K562 (cell line): Measurements from ENCODE around the gene SFXN3. TPM values are rescaled to one million over a fixed set of nuclear protein-coding genes. Genes with fewer than 3 reads are reported as not detected.

ENCODE experiments used
- ATAC-seq: fragments of 200-7000 bp; cut with Tn5 transposase; 3 replicates; pipeline ENCODE4 v1.9.1; 2020; ENCODE audit warnings: moderate library complexity
- BruUV-seq: library from RNA; stranded (reverse); fragments of 400-500 nt; replicated peaks from 2 replicates; lab custom pipeline; 2021; lab: Mats Ljungman, UMichigan
- CTCF ChIA-PET: fragments of 300-600 bp; formaldehyde crosslinking; extraction: SDS; loops from one replicate; lab custom pipeline; 2021; ENCODE audit warnings: low intra/inter-chr PET ratio; lab: Yijun Ruan, JAX
- POLR2A ChIA-PET: fragments of 300-600, 350-650 bp; sonication (Branson Sonifier 250); formaldehyde crosslinking; extraction: SDS; loops from one replicate; lab custom pipeline; 2021; ENCODE audit warnings: antibody characterized with exemption, inconsistent platforms; lab: Yijun Ruan, JAX
- DNase-seq, 4 experiments: peaks; one replicate each; pipeline versions ENCODE4 v3.0.0 to v3.0.0-alpha.2; 2011 to 2018; ENCODE audit warnings: low spot score in 3 of 4, mixed read lengths in 3 of 4; ENCODE audit errors: extremely low read depth in 1 of 4
- FAIRE-seq: peaks from 2 replicates; lab custom pipeline; 2011; peaks lifted over from hg19 to GRCh38; lab: Jason Lieb, UNC
- H2AFZ ChIP-seq: 2 replicates; pipeline ENCODE4 v1.6.0; 2011; ENCODE audit warnings: low read depth, low read length, control low read depth, inconsistent platforms
- H3K27ac ChIP-seq: fragments of 200-600 bp; 3 replicates; pipeline ENCODE4 v1.8.0; 2011; ENCODE audit warnings: low read depth, mild to moderate bottlenecking, control low read depth, inconsistent platforms, low read length, moderate library complexity, mixed read lengths; ENCODE audit errors: extremely low read depth
- H3K27me3 ChIP-seq, 2 experiments: fragments of 300-600 bp in 1 of 2; 2 replicates in 1 of 2; 3 replicates in 1 of 2; pipeline versions ENCODE4 v1.6.0 to v1.8.0; 2011; ENCODE audit warnings: inconsistent platforms in 2 of 2, low read length in 2 of 2, mild to moderate bottlenecking in 1 of 2, mixed read lengths in 1 of 2, moderate library complexity in 1 of 2; ENCODE audit not compliant: control insufficient read depth in 2 of 2, insufficient read depth in 2 of 2
- H3K36me3 ChIP-seq: fragments of 300-600 bp; 3 replicates; pipeline ENCODE4 v1.8.0; 2011; ENCODE audit warnings: mild to moderate bottlenecking, low read length, inconsistent platforms; ENCODE audit not compliant: control insufficient read depth, insufficient read depth
- H3K4me1 ChIP-seq, 2 experiments: fragments of 200-600 bp in 1 of 2; replicated peaks in 1 of 2; 2 replicates in 1 of 2; 3 replicates in 1 of 2; pipeline versions ENCODE4 v1.5.1 to v1.8.0; 2011; ENCODE audit warnings: inconsistent platforms in 2 of 2, low read length in 2 of 2, mild to moderate bottlenecking in 1 of 2, mixed read lengths in 1 of 2, moderate library complexity in 1 of 2; ENCODE audit not compliant: control insufficient read depth in 2 of 2, insufficient read depth in 2 of 2
- H3K4me2 ChIP-seq: 2 replicates; pipeline ENCODE4 v1.6.1; 2011; ENCODE audit warnings: low read length, control low read depth, inconsistent platforms, mixed read lengths; ENCODE audit not compliant: insufficient read depth
- H3K4me3 ChIP-seq: fragments of 200-600 bp; sonication (generic), shearing (Covaris generic); 2 replicates; pipeline ENCODE4 v1.5.1; 2016; ENCODE audit warnings: control low read depth, inconsistent platforms
- H3K79me2 ChIP-seq: fragments of 200-600 bp; 3 replicates; pipeline ENCODE4 v1.8.0; 2011; ENCODE audit warnings: low read length, inconsistent platforms; ENCODE audit not compliant: control insufficient read depth, insufficient read depth
- H3K9ac ChIP-seq, 2 experiments: 2 replicates each; pipeline versions ENCODE4 v1.6.0 to v1.6.1; 2011; ENCODE audit warnings: low read depth in 2 of 2, low read length in 2 of 2, control low read depth in 1 of 2, inconsistent platforms in 1 of 2, mild to moderate bottlenecking in 1 of 2, mixed read lengths in 1 of 2; ENCODE audit not compliant: insufficient read depth in 1 of 2
- H3K9me1 ChIP-seq: one replicate; pipeline ENCODE4 v1.6.0; 2011; ENCODE audit warnings: inconsistent platforms, mild to moderate bottlenecking, low read length, moderate library complexity; ENCODE audit not compliant: control insufficient read depth, insufficient read depth
- H3K9me3 ChIP-seq: replicated peaks from 2 replicates; pipeline ENCODE4 v1.5.1; 2011; ENCODE audit warnings: low read depth, low read length, inconsistent platforms; ENCODE audit not compliant: control insufficient read depth, insufficient read depth
- H4K20me1 ChIP-seq: replicated peaks from 2 replicates; pipeline ENCODE4 v1.6.1; 2011; ENCODE audit warnings: low read length, inconsistent platforms, mixed read lengths; ENCODE audit not compliant: control insufficient read depth, insufficient read depth
- CTCF ChIP-seq, 3 experiments: IDR thresholded peaks in 2 of 3; conservative IDR thresholded peaks in 1 of 3; 2 replicates each; pipeline ENCODE4 v1.5.1; 2011 to 2012; ENCODE audit warnings: low read length in 3 of 3, mild to moderate bottlenecking in 3 of 3, control low read depth in 2 of 3, improper control_type of control experiment in 1 of 3, inconsistent platforms in 1 of 3, low read depth in 1 of 3, mixed read lengths in 1 of 3, moderate library complexity in 1 of 3; ENCODE audit not compliant: insufficient read depth in 2 of 3
- MIER1 ChIP-seq: fragments of 450-650 bp; IDR thresholded peaks from 2 replicates; pipeline ENCODE4 v1.6.1; 2016; ENCODE audit warnings: antibody characterized with exemption, mild to moderate bottlenecking, low read depth
- ZKSCAN8 ChIP-seq: fragments of 200-800 bp; sonication (Bioruptor generic); IDR thresholded peaks from 2 replicates; pipeline ENCODE4 v1.6.1; 2016; ENCODE audit warnings: missing genetic modification characterization, missing compliant biosample characterization
- WGBS: fragments of 100-300 bp; shearing (Covaris generic); methylation state at CpG from one replicate; pipeline ENCODE4 v1.1.6; 2016; ENCODE audit warnings: low coverage, mixed read lengths; ENCODE audit not compliant: insufficient coverage; ENCODE audit errors: missing lambda C conversion rate; 5-methylcytosine and 5-hydroxymethylcytosine counted together
- in situ Hi-C: fragments of 300-500 bp; cut with MboI; formaldehyde crosslinking; loops from 4 replicates; pipeline ENCODE4 v1.15.0; 2018; ENCODE audit warnings: inconsistent platforms, mixed read lengths
- intact Hi-C: fragments of 100-400 bp; cut with micrococcal nuclease; formaldehyde crosslinking; loops from 2 replicates; pipeline ENCODE4 v1.14.2; 2022
- polyA plus RNA-seq, 8 experiments: library from polyadenylated mRNA; depleted of rRNA in 4 of 8; stranded (reverse) in 5 of 8; unstranded in 3 of 8; fragments of >200 nt; fragmentation: Nextera tagmentation in 2 of 8; fragmentation: Illumina TruSeq in 1 of 8; extraction: Ambion mirVana in 2 of 8; extraction: Trizol in 1 of 8; gene quantifications; 2 replicates each; pipeline versions ENCODE4 v1.2.1 to v1.2.3, GENCODE V29; 2011 to 2014; ENCODE audit warnings: inconsistent platforms in 1 of 8, missing spikeins in 1 of 8
- total RNA-seq, 7 experiments: library from RNA; depleted of rRNA in 6 of 7; stranded (reverse); fragments of >200 nt in 6 of 7; fragmentation: Illumina TruSeq in 2 of 7; extraction: Trizol in 2 of 7; gene quantifications; 2 replicates each; pipeline versions ENCODE4 v1.2.1 to v1.2.3, GENCODE V29; 2011 to 2021; ENCODE audit warnings: low replicate concordance in 1 of 7

The SFXN3 gene
- total and polyA plus RNA-seq, 9 of the 15 experiments (the other 6 are each of a cell fraction or from before 2014, with no cell fraction given): 0.24 to 4.6 (median 0.86) TPM

DNA sequence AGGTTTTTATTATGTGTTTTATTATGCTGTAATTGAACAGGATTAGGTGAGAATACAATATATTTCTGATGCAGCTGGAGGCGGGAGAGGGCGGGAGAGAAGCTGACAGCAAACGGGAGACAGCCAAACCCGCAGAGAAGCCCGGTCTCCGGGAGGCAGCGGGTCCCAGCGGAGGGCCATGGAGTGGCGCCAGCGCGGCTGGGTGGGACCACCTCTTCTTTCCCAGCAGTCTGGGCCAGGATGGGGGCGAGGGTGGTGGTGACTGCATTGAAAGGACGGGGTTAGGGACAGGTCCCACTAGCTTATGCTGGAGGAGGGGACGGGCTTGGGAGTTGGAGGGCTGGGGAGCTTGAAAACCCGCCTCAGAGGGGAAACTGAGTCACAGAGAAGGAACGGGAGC, 16.2 kb downstream of the SFXN3 start:
- WGBS: 74% methylated on average over 5 of the region's 16 CpGs
- DNase-seq (no peak), FAIRE-seq (no peak), ATAC-seq (no peak)
- Histone ChIP-seq H3K4me1 (peaks cover 11 to 34% of the 10 kb centered on the region in 2 experiments), H2AFZ (no peak overlapping the region), H3K9me3 (no peaks in the 10 kb centered on the region), H3K4me3 (no peak overlapping the region), H3K4me2 (no peak overlapping the region), H3K27me3 (no peaks in the 10 kb centered on the region), H4K20me1 (no peaks in the 10 kb centered on the region), H3K27ac (no peak overlapping the region), H3K9me1 (no peaks in the 10 kb centered on the region), H3K79me2 (no peaks in the 10 kb centered on the region), H3K36me3 (no peaks in the 10 kb centered on the region), H3K9ac (no peak overlapping the region)
- CTCF ChIA-PET: no interaction called here
- no TSS peak for BruUV-seq
- intact Hi-C loops: no loop called here
- in situ Hi-C loops: no loop called here
- no peak for TF ChIP-seq CTCF (IDR thresholded peaks at IDR 0.05 in 2 of 3, conservative IDR thresholded peaks at IDR 0.05 in 1 of 3; ENCODE audit: insufficient read depth in 2 of 3, low read depth in 1 of 3, low read length in 3 of 3)
- TF ChIP-seq ZKSCAN8 (CRISPR knock-in tag): no peak
- no peak for TF ChIP-seq MIER1
- POLR2A ChIA-PET: interaction anchor here (1.7 kb wide), 1 partner anchor 49 kb away, joined by 5 read pairs; no protein-coding TSS in a partner anchor
